Body of pancreas (tissue), 4 donors: ENCODE data around the gene RANBP10.

ENCODE experiments used
- CTCF ChIP-seq, 7 experiments: fragments of 450-650 bp in 4 of 7; fragments of 200-600 bp in 3 of 7; sonication (generic) in 3 of 7; IDR thresholded peaks; one replicate each; pipeline ENCODE4 v1.5.1; 2016 to 2019; ENCODE audit warnings: antibody characterized with exemption in 7 of 7
- POLR2A ChIP-seq, 3 donors: fragments of 450-650 bp; IDR thresholded peaks; one replicate each; pipeline ENCODE4 v1.6.1; 2016; ENCODE audit warnings: antibody characterized with exemption in 3 of 3, mild to moderate bottlenecking in 2 of 3

- TF ChIP-seq CTCF (IDR thresholded peaks at IDR 0.05) (no peak), POLR2A (IDR thresholded peaks at IDR 0.05) (no peak)
These were observed 127.9 kb downstream of the RANBP10 start for GRCh38 chr16:67678354-67679023.
